GM18502 (cell line): Measurements from ENCODE around the gene BACH2.

Experiments
- ATAC-seq: cut with Tn5 transposase; IDR thresholded peaks from one replicate; pipeline ENCODE4 v1.9.1; 2021; ENCODE audit warnings: mild to moderate bottlenecking; ENCODE audit not compliant: unreplicated experiment, poor library complexity

Gene BACH2

DNA sequence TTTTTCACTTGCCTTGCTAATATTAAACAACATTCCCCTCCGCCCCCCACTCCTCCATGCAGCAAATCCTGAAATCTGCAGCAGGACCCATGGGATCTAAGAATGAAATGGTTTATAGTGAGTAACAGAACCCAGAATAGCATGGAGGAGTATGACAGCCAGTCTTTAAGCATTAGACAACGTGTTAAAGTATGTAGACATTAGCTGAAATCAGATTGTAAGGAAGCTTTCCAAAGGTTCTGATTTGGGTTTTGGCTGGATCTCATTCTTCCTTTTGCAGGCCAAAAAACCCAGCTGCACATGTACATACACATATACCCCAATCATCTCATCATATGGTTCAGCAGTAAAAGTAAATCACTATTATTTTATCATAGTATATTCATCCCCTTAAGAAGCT is 275.9 kb downstream of the BACH2 start:
- ATAC-seq, result no peak

DNA sequence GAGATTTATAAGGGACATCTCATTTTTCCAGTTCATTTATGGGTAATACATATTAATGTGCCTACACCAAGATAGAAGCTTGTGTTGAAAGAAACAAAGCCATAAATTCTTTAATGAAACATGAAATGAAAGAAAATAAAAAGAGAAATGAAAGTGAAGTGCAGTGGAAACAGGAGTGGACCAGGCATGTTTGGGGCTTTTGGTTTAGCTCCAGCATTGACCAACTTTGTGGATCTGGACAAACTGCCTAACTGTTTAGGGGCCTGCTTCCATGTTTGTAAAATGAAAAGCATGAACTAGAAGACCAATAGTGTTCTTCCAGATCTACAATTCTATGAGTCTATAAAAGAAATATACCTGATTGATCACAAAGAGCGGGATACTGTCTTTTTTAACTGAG is 277.4 kb downstream of the BACH2 start:
- ATAC-seq, result no peak

DNA sequence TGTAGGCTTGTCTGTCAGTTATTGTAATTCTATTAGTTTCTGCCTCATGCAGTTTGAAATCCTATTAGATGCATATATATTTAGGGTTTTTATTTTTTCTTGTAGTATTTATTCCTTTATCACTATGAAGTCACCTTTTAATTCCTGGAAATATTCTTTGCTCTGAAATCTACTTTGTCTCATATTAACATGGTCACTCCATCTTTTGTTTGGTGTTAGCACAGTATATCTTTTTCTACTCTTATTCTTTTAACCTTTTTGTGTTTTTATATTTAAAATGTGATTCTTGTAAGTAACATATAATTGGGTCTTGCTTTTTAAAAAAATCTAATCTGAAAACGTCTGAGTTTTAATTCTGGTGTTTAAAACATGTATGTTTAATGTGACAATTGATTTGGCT is 280.8 kb downstream of the BACH2 start:
- no peak for ATAC-seq

DNA sequence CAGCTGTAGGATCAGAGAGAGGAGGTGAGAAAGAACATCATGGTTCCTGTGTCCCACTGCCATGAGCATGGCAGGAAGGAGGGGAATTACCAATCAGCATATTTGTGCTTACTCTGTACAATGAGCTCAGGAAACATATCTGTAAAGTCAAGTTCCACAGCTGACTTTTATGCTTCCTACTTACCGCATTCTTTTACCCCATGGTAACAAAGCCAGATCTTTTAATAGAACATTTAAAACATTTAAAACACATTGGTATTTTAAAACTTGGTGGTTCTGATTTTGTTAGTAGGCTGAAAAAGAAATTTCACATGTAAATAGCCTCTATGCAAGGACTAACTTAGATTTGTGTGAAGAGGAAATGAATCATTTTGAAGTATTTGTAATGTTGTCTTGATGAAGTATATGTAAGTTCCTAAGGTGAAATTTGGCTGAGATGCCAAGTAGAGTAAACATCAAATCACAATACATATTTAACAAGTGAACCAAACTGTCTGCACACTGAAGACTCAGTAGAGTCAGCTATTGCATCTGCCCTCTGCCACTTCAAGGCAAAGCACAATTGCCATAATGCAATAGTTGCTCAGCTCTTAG is 287.6 kb downstream of the BACH2 start:
- peak; percentile 34 for ATAC-seq

DNA sequence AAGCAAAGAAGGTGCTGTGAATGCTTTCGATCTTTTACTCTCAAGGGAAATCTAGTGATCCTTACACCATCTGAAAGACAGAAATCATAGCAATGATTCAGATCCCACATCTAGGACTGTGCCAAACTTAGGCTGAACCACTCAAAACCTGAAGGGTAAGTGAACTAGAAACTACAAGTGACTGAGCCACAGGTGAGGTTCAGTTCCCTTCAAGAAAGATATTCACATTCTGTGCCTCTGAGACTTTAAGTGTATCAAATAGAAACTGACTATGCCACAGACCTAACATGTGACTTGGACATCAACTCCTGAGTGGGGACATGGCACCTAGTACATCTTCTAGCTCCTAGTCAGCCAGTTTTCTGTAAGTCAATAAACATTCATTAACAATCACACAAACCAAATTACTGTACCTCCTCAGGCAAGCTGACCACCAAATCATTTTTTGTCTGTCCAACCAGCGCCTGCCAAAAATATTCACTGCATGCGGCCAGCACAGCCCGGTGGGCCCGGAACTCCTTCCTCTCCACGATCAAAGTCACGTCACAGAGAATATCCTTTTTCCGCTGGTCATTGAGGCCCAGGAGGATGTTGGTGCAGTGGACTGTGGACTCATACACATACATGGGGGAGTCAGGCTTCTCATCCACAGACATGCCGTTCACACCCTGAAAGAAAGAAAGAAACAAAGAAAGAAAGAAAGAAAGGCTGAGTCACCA is 288.3 kb downstream of the BACH2 start:
- ATAC-seq, result peak; percentile 78

DNA sequence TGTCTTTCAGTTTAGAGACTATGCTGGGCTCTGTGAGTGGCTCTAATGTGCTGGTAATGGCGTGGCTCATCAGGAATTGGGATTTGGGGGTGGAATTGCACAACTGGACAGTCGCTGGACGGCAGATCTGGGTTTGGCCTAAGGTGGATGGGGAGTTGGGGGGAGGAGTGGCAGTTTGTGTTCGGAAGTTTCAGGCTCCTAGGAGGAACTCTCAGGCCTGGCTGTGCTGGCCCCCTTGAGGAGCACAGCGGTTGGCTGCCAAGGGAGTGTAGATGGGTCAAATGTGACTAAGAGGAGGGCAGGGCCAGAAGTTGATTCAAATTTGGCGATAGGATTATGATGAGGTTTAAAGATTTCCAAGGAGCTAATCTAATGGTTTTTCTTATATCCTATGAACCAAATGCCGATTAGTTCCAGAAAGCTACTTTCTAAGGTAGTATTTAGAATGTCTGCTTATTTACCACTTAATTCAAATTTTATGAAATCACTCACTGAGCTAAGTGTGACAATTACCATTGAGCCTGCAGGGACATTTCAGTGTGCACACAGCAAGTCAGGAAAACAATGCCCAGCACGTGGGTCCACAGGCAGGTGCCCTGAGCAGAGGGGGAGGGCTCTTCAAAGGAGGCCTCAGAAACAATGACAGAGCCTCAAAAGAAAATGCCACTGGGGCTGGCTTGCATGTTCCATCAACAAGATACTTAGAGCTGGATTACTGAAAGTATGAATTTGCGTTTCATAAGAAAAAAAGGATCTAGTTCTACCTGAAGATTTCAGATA is 291.4 kb downstream of the BACH2 start:
- ATAC-seq, result no peak

DNA sequence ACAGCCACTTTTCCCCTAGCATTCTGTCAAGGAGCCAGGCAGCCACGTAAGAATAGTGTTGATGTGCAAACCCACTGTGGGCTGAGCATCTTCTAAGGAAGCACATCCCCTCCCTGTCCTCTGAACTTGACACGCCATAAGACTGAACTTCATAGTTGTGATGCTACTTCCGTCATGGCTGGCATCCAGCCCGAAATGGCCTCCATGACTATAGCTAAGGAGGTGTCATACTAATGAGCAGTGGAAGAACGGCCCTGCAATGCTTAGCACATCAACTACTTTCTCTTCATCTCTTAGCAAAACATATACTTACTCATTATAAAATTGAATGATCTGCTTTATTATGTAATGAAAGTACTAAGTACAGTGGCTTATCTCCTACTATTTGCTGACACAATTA is 292.1 kb downstream of the BACH2 start:
- ATAC-seq, result no peak

DNA sequence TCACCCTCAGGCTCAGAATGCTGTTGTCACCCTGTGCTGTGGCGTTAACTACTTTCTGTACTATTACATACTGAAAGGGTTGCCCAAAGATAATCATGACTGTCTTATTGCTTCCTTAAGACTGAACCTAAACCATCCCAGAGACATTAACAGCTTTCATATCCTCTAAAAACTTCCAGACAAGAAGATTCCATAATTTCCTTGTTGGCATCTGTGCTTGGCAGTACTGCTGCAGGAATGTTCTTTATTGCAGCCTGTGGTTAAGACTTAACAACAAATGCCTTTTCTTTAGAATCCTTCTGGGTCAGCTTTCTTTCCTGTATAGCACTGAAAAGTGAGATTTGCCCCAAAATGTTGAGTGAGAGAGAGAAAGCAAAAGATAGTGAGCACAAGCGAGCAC is 292.7 kb downstream of the BACH2 start:
- ATAC-seq, result no peak

DNA sequence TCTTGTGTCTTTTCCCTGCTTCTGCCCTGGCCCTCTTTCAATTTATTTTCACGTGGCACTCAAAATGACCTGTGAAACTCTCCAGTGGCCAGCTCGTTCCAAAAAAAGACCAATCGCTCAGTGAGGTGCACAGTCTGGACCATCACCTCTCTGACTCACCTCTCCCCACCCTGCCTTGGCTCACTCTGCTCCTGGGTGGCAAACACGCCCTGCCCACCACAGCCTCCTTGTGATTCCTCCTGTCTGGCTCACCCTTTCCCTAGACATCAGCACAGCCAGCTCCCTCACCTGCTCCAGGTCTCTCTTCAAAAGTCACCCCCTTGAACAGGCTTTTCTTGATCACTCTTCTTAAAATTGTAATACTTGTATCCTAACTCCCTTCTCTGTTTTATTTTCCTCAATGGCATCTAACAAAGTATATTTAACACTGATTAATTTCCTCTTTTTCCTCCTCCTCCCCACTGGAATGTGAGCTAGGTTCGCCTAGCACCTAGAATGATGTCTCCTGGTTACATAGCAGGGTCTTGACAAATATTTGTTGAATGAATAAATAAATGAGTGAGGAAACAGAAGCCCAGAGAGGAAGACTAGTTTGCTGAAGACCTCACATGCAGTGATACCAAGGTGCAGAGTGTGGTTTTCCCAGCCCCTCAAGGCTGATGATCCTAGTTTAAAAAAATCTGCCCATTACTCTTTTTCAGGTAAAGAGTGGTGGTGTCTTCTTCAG is 293.4 kb downstream of the BACH2 start:
- ATAC-seq, result no peak

DNA sequence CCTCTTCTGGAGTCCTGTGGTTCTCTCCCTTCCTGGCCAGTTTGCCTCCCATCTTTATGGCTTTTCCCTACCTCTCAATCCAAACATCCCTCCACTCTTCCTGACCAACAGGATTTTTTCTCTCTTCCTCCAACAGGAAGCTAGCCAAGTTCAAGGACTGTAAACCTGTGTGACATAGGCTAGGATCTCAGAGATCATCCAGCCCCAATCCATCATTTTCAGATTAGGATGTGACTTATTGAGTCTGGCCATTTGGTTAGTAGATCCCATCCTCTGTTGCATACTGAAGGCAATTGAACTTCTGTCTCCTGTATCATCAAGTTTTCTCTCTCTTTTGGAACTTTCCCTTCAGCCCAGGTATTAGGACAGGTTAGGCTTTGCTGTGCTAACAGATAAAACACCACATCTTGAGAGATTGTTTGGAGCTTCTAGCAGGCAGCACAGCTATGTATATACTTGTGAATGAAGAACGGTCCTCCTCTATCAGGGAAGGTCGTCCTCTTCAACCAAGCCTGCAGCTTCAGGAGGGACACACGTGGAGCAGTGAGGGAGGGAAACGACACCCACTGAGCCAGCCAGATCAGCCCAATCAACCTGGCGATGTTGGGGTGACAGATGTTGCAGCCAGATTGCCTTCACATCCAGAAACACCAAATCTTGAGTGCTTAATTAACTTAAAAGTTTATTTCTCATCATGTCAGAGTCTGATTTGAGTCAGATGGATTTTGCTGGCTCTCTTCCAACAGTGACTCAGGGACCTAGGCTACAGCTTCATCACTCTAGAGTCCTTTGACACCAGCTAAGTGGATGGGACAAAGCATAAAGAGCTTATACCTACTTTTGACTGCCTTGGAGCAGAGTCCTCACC is 295.5 kb downstream of the BACH2 start:
- no peak for ATAC-seq

DNA sequence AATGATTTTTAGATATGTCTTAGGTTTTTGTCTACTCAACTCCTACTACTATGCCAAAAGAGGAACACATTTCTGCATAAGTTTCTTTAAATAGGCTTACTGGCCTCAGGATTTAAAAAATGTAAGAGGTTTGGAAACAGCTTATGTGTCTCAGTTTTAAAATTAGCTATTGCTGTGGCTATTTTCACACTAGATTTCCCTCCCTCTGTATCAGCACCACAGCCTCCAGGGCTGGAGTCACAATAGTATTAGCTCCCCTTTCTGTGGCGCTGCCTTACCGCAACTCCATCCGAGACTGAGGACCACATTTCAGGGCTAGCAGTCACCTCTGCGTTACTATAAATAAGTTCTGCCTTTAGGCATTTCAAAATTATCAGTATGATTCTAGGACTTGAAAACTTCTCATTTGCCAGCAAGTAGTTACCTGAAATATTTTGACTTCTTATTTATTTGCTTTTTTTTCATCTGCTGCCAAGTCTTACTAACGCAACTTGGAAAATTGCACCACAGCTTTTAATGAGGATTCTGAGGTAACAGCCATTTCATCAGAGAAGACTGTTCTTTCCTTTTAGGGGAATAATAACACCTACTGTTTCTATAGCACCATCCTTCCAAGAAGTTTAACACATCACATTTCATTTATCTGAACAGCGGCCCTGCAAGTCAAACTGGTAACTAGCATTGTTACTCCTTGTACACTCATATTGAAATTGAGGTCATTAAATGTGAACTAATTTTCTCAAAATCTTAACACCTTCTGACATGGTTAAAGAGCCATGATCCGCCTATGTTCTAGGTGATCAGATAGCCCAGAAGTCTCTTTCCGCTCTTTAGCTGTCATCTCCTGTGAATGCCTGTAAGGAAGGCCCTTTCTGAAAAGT is 296.5 kb downstream of the BACH2 start:
- ATAC-seq, result no peak

DNA sequence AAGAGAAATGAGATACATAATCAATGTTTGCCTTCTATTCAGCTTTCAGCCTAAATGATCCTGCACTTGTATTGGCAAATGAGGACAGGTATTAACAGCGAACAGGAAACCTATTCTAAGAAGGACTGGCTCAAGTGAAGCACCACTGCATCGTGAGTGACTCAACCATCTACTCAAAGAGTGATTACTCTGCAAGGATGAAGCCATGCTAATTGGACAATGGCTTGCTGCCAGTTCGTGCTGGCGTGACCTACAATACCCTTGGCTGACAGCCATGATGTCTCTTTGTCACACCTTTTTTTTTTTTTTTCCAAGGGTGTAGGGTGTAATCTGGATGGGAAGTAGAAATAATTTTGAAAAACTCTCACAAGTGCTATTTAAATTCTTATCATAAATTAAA is 297.5 kb downstream of the BACH2 start:
- ATAC-seq, result no peak

DNA sequence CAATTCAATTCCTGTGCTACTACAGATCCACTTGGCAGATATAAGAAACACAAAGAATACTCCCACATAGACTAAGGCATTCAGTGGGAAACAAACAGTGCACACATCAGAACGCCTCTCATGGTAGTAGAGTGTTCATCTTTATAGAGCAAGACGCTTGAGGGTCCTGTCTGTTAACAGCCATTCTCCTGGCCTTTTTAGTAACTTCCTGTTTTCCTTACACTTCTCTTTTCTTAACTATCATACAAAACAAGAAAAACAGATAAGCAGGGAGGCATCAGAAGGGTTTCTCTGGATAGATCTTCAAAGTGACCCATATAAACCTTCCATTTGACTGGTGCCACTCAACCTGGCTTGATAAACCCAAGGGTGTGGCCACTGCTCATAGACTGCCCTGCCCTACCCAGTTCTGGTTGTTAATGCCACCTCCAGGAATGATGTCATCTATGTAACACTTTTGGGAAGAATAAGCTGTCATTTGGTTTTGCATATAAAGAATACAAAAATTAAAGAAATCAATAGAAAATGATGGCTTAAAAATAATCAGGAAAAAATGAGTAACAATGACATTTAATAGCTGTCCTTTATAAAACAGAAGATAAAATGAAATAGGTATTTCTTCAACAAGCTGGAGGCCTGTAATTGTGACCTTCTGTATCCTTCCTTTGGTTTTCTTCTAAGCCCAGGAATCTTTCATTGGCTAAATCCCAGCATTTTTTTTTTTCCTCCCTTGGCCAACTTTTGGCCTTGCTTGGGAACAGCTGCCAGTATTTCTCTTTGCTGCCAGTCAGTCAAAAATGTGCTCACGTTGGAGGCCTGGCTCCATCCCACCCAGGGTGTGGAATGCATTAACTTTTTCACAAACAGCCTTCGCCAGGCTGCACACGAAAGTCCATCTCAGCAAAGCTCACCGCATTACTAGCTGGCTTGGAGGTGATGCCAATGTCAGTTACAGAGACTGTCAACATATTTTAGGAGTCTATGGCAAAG is 298.9 kb downstream of the BACH2 start:
- ATAC-seq, result no peak

DNA sequence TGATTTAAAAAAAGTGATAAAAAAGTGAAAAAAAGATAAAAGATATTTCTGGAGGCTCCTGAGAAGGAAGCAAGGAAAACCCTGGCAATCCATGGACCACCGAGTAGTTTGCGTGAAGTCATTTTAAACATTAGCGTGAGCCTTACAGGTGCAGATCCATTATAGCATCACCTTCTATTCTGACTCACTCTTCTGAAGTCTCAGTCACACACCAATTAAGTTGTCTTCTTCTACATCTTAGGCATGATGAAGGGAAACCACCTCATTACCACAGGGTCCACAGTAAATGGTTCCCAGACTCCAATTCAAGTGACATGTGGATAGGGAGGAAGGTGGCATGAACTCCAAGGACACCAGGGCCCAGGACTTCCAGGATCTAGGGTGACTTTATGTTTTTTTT is 303.2 kb downstream of the BACH2 start:
- no peak for ATAC-seq

DNA sequence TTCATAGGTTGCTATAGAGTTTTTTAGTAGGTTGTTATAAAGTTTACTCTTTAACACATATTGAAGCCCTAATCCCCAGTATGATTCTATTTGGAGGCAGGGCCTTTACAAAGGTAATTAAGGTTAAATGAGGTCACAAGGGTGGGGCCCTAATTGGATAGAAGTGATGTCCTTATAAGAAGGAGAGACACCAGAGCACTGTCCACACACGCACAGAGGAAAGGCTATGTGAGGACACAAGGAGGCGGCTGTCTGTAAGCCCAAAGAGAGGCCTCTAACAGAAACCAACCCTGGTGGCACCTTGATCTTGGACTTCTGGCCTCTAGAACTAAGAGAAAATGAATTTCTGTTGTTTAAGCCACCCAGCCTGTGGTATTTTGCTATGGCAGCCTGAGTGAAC is 303.8 kb downstream of the BACH2 start:
- no peak for ATAC-seq

DNA sequence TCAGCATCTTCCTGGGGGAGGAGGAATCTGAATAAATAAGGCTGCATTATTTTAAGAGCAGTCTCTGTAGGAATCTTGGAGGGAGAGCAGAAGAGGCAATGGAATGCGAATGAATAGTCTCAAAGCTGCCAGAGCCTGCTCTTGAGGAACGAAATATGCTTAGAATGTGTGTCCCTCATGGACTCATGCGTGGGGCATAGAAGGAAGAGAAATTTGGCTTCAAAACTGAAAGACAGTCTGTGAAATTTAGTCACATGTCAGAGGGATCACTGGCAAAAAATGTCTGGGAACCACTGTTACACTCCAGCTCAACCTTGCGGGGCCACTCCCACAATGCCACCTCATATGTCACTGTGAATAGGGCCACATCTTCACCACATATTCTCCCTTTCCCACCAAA is 306.9 kb downstream of the BACH2 start:
- no peak for ATAC-seq

DNA sequence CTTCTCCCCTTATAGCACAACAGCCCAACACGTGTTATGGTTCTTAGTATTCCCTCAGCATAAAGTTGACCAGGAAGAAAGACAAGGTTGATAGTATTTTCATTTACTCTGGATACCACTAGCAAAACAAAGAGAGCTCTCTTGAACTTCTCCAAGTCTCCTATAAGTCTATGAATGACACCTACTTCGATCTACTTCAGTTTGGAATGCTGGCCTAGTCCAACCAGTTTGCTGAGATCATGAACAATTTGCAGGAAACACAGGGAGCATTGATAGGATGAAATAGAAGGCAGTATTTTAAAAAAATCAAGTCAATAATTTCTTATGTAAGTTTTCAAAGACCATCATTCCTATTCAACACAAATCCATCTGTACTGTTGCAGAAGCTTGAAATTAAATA is 308.8 kb downstream of the BACH2 start:
- ATAC-seq, result no peak

DNA sequence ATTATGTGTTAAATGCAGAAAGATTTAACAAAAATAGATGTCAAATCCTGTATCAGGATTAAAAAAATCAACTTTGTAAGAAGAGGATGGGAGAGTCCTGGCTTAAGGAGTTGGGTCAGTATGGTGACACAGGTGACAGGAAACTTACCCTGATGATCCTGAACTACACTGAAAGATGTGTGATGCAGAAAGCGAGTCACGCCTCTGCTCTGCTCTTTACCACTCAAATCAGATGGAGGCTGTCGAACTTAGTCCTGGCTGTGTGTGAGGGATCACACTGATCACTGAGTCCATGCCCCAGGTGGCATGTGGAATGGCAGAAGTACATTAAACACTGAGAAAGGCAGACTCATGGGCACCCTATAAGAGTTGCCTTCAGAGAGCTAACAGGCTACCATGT is 309.5 kb downstream of the BACH2 start:
- no peak for ATAC-seq
